T-helper 2 cell treated with Interferon-gamma antibody and Interleukin-4, amounts not matched to agents 5 μg/mL and 100 μg/mL, for 36 hours (primary cell): ENCODE results near the gene GLB1L2.
A peak's percentile ranks its signal among the peaks of the same experiment; 100 is the strongest.

Experiments
- DNase-seq: peaks from one replicate; pipeline ENCODE4 v3.0.0; 2021; ENCODE audit warnings: low spot score
- H3K27ac Mint-ChIP-seq: one replicate; pipeline ENCODE4 v1.8.0; 2021; ENCODE audit warnings: mild to moderate bottlenecking, mixed read lengths
- H3K27me3 Mint-ChIP-seq: one replicate; pipeline ENCODE4 v1.8.0; 2021; ENCODE audit warnings: low read depth, mixed read lengths
- H3K36me3 Mint-ChIP-seq: one replicate; pipeline ENCODE4 v1.8.0; 2021; ENCODE audit warnings: low read depth, mixed read lengths
- H3K4me1 Mint-ChIP-seq: one replicate; pipeline ENCODE4 v1.8.0; 2021; ENCODE audit warnings: low read depth, mixed read lengths
- H3K4me3 Mint-ChIP-seq: one replicate; pipeline ENCODE4 v1.8.0; 2022; ENCODE audit warnings: mild to moderate bottlenecking, moderate library complexity, mixed read lengths
- H3K9me3 Mint-ChIP-seq: one replicate; pipeline ENCODE4 v1.8.0; 2021; ENCODE audit warnings: mixed read lengths

GLB1L2 gene

DNA sequence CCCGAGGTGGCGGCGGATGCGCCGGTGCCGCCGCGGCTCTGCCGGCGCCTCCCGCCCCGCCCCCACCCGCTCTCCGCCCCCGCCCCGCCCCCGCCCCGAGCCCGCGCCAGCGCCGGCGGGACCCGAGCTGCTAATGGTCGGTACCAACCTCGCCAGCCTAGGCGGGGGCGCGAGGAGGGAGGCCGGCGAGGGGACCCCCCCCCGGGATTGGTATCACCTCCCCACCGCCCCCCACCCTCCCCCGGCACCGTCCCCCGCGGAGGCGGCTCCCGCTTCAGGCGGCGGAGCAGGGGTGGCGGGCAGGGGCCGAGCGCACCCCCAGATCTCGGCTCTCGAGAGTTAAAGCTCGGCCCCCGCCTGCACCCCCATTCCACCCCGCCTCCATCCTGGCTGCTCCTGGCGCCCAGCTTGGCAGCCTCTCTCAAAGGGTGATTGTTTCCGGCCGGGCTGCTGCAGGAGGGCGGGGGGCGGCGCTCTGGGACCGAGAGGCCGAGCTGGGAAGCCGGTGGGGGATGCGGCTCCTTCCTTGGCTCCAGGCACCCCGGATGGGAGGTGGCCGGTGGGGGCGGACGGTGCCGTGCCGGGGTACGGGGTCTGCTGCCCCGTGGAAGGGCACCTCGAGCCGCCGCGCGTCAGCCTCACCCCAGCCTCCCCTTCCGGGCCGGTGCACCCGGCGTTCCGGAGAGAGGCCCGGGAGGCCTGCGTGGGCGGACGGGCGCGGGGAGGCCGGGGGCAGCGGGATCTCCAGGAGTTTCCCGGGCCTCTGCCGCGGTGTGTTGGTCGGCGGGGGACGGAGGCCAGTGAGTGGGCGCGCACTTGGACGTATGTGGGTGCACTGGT, 80.6 kb downstream of the GLB1L2 start, which contains the start of gene B3GAT1:
B3GAT1 (minus strand) TSS at position 40 of the 840 bp plus-strand sequence. CDS start 24,583 bp downstream, outside the sequence.
- Mint-ChIP-seq H3K27ac (no peak within 1 kb of the TSS), H3K27me3 (peaks cover 66% of the 10 kb centered on the region), H3K9me3 (no peaks in the 10 kb centered on the region), H3K36me3 (no peaks in the 10 kb centered on the region), H3K4me3 (peak within 1 kb of the TSS; percentile 59), H3K4me1 (peaks cover 7% of the 10 kb centered on the region)
- peak; percentile 24 for DNase-seq

DNA sequence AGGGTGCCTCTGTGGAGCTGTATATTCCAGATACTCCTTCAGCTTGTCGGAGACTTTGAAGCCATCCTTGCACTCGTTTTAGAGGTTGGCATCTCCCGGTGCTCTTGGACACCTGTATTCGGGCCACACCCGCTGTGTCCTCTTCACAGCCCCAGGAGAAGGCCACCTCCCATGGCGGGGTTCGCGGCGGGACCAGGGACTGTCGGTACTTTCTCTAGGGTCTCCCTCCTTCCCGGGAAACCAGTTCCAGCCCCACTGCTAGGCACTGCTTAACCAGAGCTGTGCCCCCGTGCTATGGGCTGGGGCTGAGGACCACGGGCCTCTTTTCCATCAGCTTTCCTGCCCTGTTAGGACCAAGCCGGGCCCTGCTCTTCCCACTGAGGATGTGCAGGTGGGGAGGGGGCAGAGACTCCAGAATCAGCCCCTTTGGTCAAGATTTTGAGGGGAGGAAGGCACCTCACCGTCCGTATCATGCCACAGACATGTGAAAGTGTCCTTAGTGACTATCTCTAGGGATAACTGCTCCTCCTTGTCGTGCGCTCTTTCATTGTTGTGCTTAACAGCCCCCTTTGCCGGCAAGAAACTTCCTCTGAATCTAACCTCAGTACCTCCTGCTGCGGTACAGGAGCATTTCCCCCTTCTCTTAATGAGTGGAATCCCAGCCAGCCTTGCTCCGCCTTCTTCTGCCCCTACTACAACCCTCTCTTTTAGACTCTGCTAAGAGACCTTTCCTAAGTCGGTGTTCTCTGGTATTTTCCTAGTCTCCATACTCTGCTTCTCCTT, 81.4 kb downstream of the GLB1L2 start:
- H3K27me3 Mint-ChIP-seq = peaks cover 61% of the 10 kb centered on the region
- H3K4me3 Mint-ChIP-seq = peak overlapping the region; percentile 59
- no peaks in the 10 kb centered on the region for H3K36me3 Mint-ChIP-seq
- H3K27ac Mint-ChIP-seq = no peak overlapping the region
- H3K4me1 Mint-ChIP-seq = peaks cover 7% of the 10 kb centered on the region
- no peak for DNase-seq
- H3K9me3 Mint-ChIP-seq = no peaks in the 10 kb centered on the region

DNA sequence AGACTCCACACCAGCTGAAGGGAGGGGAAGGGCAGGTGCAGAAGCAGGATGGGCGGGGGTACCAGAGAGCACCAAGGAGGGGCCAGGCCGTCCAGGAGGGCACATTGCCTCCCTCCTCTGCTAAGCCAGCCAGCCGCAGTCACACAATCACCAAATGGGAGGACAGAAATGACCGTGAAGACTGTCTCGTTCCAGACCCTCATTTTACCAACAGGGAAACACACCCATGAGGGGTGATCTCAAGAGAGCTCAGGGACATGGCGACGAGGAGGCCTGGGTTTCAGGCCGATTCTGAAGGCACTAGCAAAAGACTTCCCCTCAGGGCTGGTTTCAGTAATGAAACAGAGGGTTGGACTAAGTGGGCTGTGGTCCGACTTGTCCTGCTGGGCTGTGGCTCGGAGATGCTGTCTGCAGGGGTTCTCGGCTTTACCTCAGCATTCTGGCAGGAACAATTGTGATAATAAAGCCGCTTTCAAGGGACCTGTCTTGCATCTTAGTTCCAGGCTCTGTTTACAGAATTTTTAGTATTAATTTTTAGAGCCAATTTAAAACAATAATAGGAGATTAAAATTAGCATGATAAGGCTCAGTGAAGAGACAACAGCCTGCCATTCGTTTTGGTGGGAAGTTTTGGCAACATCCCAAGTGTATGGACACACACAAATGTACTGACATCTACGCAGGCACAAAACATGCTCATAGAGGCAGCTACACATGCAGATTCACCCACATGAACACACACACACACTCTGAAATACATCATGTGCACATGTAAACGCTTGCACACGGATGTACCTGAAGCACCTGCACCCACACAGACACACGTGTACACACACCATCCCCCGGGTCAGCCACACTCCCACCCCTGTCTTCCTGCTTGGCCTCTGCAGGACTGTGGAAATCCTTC, 82.3 kb downstream of the GLB1L2 start:
- Mint-ChIP-seq H3K27ac (no peak overlapping the region), H3K9me3 (no peaks in the 10 kb centered on the region), H3K4me3 (peak overlapping the region; percentile 59), H3K4me1 (peaks cover 7% of the 10 kb centered on the region), H3K27me3 (peaks cover 61% of the 10 kb centered on the region), H3K36me3 (no peaks in the 10 kb centered on the region)
- no peak for DNase-seq

GRCh38 chr11:134414766-134415765, 83.3 kb downstream of the GLB1L2 start:
- Mint-ChIP-seq H3K27ac (no peak overlapping the region), H3K4me3 (no peak overlapping the region), H3K27me3 (peaks cover 55% of the 10 kb centered on the region), H3K9me3 (no peaks in the 10 kb centered on the region), H3K4me1 (peaks cover 7% of the 10 kb centered on the region), H3K36me3 (no peaks in the 10 kb centered on the region)
- DNase-seq = no peak

GRCh38 chr11:134416726-134417125, 84.9 kb downstream of the GLB1L2 start:
- Mint-ChIP-seq H3K4me3 (no peak overlapping the region), H3K36me3 (no peaks in the 10 kb centered on the region), H3K4me1 (peaks cover 7% of the 10 kb centered on the region), H3K27ac (no peak overlapping the region), H3K9me3 (no peaks in the 10 kb centered on the region), H3K27me3 (peaks cover 41% of the 10 kb centered on the region)
- no peak for DNase-seq

DNA sequence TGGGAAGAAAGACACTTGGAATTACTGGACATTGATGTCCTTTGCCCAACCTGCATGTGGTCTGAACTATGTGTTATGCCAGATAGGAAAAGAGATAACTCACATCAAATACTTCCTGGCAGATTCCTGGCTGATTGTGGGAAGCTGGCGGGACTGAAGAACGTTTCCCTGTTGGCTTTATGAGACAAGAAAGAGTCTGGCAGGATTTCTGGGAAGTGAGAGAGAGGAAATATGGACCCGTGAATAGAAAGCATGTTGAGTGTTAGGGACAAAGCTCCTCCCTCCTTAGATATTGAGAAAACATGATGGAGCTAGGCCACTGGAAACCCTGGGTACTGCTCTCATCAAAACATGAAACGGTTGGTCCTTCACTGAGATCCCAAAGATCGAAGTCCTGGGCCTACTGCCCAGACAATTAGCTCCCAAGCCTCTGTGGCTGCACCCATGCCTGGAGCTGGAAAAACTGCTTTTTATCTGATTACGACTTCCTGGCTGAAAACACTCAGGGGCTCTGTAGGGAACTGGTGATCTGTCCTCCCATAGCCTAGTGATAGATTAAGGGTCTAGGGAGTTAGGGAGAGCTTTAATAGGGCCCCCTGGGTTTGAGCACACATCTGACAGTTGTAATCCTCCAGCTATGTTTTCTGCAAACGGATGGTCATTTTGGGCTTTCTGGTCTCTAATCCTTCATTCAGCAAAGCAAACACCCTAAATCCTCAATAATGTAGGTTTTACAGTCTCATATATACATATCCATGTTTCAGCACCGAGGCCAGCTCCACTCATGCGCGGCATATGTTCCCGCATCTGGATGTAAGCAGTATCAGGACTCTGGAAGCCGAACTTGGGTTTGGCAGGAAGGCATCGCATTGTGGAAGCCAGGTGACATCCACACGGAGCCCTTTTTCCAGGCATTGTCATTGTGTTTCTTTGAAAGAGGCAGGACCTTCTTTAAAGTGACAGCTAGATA, 86.4 kb downstream of the GLB1L2 start:
- Mint-ChIP-seq H3K27me3 (peaks cover 37% of the 10 kb centered on the region), H3K9me3 (no peaks in the 10 kb centered on the region), H3K36me3 (no peaks in the 10 kb centered on the region), H3K27ac (no peak overlapping the region), H3K4me1 (peaks cover 4% of the 10 kb centered on the region), H3K4me3 (no peak overlapping the region)
- DNase-seq = no peak

GRCh38 chr11:134423106-134423505, 91.3 kb downstream of the GLB1L2 start:
- Mint-ChIP-seq H3K27me3 (peaks cover 5% of the 10 kb centered on the region), H3K27ac (no peak overlapping the region), H3K36me3 (no peaks in the 10 kb centered on the region), H3K4me3 (no peak overlapping the region), H3K9me3 (no peaks in the 10 kb centered on the region), H3K4me1 (no peaks in the 10 kb centered on the region)
- DNase-seq = no peak

GRCh38 chr11:134425413-134425812, 93.6 kb downstream of the GLB1L2 start:
- H3K4me3 Mint-ChIP-seq = no peak overlapping the region
- DNase-seq = no peak
- no peaks in the 10 kb centered on the region for H3K9me3 Mint-ChIP-seq
- H3K4me1 Mint-ChIP-seq = no peaks in the 10 kb centered on the region
- no peaks in the 10 kb centered on the region for H3K36me3 Mint-ChIP-seq
- H3K27me3 Mint-ChIP-seq = peaks cover 8% of the 10 kb centered on the region
- no peak overlapping the region for H3K27ac Mint-ChIP-seq
